Esophagus muscularis mucosa (tissue), 4 donors: ENCODE data around the gene NOS3.

Source experiments
- EP300 ChIP-seq: sonication (generic); formaldehyde crosslinking; IDR thresholded peaks from one replicate; pipeline ENCODE4 v1.6.1; 2017; ENCODE audit warnings: antibody characterized with exemption
- POLR2A ChIP-seq: fragments of 450-650 bp; IDR thresholded peaks from one replicate; pipeline ENCODE4 v1.6.1; 2017; ENCODE audit warnings: antibody characterized with exemption, moderate library complexity, mild to moderate bottlenecking, low read depth
- POLR2AphosphoS5 ChIP-seq, 2 donors: sonication (generic); formaldehyde crosslinking; IDR thresholded peaks; one replicate each; pipeline ENCODE4 v1.6.1; 2017; ENCODE audit warnings: antibody characterized with exemption in 2 of 2
- TF ChIP-seq, protein P1 (sequence below), 3 experiments: fragments of 200-600 bp in 2 of 3; fragments of 450-650 bp in 1 of 3; sonication (generic) in 2 of 3; IDR thresholded peaks; one replicate each; pipeline ENCODE4 v1.5.1; 2017 to 2019; ENCODE audit warnings: antibody characterized with exemption in 3 of 3, mild to moderate bottlenecking in 2 of 3, moderate library complexity in 1 of 3

DNA sequence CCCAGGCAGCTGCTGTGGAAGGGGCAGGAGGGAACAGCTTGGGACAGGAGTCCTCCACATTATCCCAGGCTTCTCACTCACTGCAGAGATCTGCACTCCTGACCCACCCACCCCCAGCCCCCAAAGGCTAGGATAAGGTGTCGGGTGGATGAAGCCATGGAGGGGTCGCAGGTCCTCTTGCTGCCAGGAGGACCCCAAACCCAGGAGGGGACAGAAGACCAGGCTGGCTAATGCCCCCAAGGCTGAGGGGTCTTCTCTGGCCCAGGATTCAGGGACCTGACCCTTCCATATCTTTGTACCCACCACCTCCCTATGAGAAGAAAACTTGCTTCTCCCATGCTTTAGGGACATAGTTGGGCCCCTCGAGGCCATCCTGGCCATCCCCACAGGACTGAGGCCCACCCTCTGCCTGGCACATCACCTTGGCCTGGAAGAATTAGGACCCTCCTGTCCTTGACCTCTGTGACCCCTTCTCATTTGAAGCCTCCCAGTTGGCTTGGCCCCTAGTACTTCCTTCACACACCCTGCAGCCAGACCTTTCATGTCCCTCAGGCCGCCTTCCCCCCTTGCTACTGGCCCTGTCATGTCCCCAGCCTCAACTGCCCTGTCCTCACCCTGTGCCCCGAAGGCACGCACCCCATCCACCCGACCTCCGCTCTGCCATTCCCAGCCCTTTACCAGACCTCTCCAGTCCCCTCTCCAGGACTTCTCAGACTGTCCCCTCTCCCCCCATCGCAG, 34.3 kb upstream of the NOS3 start:
- TF ChIP-seq, protein P1, sequence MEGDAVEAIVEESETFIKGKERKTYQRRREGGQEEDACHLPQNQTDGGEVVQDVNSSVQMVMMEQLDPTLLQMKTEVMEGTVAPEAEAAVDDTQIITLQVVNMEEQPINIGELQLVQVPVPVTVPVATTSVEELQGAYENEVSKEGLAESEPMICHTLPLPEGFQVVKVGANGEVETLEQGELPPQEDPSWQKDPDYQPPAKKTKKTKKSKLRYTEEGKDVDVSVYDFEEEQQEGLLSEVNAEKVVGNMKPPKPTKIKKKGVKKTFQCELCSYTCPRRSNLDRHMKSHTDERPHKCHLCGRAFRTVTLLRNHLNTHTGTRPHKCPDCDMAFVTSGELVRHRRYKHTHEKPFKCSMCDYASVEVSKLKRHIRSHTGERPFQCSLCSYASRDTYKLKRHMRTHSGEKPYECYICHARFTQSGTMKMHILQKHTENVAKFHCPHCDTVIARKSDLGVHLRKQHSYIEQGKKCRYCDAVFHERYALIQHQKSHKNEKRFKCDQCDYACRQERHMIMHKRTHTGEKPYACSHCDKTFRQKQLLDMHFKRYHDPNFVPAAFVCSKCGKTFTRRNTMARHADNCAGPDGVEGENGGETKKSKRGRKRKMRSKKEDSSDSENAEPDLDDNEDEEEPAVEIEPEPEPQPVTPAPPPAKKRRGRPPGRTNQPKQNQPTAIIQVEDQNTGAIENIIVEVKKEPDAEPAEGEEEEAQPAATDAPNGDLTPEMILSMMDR (IDR thresholded peaks at IDR 0.05), result no peak
- no peak for TF ChIP-seq EP300
- no peak for TF ChIP-seq POLR2A
- TF ChIP-seq POLR2AphosphoS5 (IDR thresholded peaks at IDR 0.05), result no peak
